DND-41 (cell line): ENCODE measurements around the gene KCNN3.
"Not testable (repeated sequence)": the region's sequence is repeated elsewhere in the genome, so short reads cannot be mapped to it uniquely, and the experiment has no call there.

Experiments
- CTCF ChIP-seq: IDR thresholded peaks from 2 replicates; pipeline ENCODE4 v1.5.1; 2012; ENCODE audit warnings: borderline replicate concordance, low read length, moderate library complexity, mild to moderate bottlenecking; ENCODE audit not compliant: poor library complexity, severe bottlenecking; ENCODE audit errors: extremely low read depth
- EZH2 ChIP-seq: IDR thresholded peaks from 3 replicates; pipeline ENCODE4 v1.6.1; 2012; ENCODE audit warnings: borderline replicate concordance, low read depth, mild to moderate bottlenecking, moderate library complexity, low read length, inconsistent platforms; ENCODE audit not compliant: severe bottlenecking

- not testable (repeated sequence) for TF ChIP-seq EZH2, CTCF
Observed at GRCh38 chr1:154674456-154674855, 195.6 kb downstream of the KCNN3 start.
